Thyroid gland (tissue), 4 donors: ENCODE measurements around the gene CTR9. TPM values are rescaled to one million over a fixed set of nuclear protein-coding genes. Genes with fewer than 3 reads are reported as not detected.
"Not testable (repeated sequence)": the region's sequence is repeated elsewhere in the genome, so short reads cannot be mapped to it uniquely, and the experiment has no call there.

Experiments used
- DNase-seq, 2 donors: peaks; one replicate each; pipeline ENCODE4 v3.0.0-alpha.2; 2019
- H3K27ac ChIP-seq, 3 donors: fragments of 200-600 bp; sonication (generic); 1 replicate in 2 of 3; 2 replicates in 1 of 3; pipeline ENCODE4 v1.5.1; 2016 to 2019; ENCODE audit warnings: mild to moderate bottlenecking in 1 of 3, moderate library complexity in 1 of 3
- H3K27me3 ChIP-seq: fragments of 200-600 bp; sonication (generic); one replicate; pipeline ENCODE4 v1.5.1; 2019
- H3K36me3 ChIP-seq, 2 donors: fragments of 200-600 bp; sonication (generic); one replicate each; pipeline ENCODE4 v1.5.1; 2016 to 2019
- H3K4me1 ChIP-seq, 2 donors: fragments of 200-600 bp; sonication (generic); one replicate each; pipeline ENCODE4 v1.5.1; 2017 to 2019
- H3K4me3 ChIP-seq, 3 donors: fragments of 200-600 bp; sonication (generic); replicated peaks in 1 of 3; 1 replicate in 2 of 3; 2 replicates in 1 of 3; pipeline ENCODE4 v1.5.1; 2016; ENCODE audit warnings: mild to moderate bottlenecking in 1 of 3
- H3K9me3 ChIP-seq: fragments of 200-600 bp; sonication (generic); one replicate; pipeline ENCODE4 v1.5.1; 2017
- CTCF ChIP-seq, 6 experiments: fragments of 200-600 bp in 3 of 6; fragments of 450-650 bp in 3 of 6; sonication (generic) in 3 of 6; IDR thresholded peaks; one replicate each; pipeline ENCODE4 v1.5.1; 2016 to 2019; ENCODE audit warnings: antibody characterized with exemption in 6 of 6, mild to moderate bottlenecking in 2 of 6, inconsistent platforms in 1 of 6, moderate library complexity in 1 of 6
- POLR2A ChIP-seq, 2 donors: fragments of 450-650 bp; IDR thresholded peaks; one replicate each; pipeline ENCODE4 v1.6.1; 2017; ENCODE audit warnings: antibody characterized with exemption in 2 of 2, mild to moderate bottlenecking in 2 of 2, moderate library complexity in 1 of 2
- WGBS, 2 donors: methylation state at CpG; one replicate each; pipeline ENCODE4 v1.1.5; 2017; 5-methylcytosine and 5-hydroxymethylcytosine counted together
- intact Hi-C: fragments of 100-400 bp; cut with DNase I; formaldehyde crosslinking; loops from one replicate; pipeline ENCODE4 v1.15.1; 2023
- total RNA-seq, 4 donors: library from RNA; depleted of rRNA; stranded (reverse); fragments of >200 nt; gene quantifications; one replicate each; pipeline ENCODE4 v1.2.3, GENCODE V29; 2016

CTR9 gene
- total RNA-seq, 4 donors from 2014 or later, result 28.9 to 35.3 (median 31.7) TPM

GRCh38 chr11:10809373-10810160 lies 58.5 kb downstream of the CTR9 start:
- H3K9me3 ChIP-seq, result no peaks in the 10 kb centered on the region
- intact Hi-C loops, result loop anchor here (5.0 kb wide), 2 partner anchors 38 to 48 kb away; partner anchors contain the start of gene ZBED5
- peak overlapping the region; percentile 79 to 95 (median 93) for H3K27ac ChIP-seq
- H3K27me3 ChIP-seq, result no peaks in the 10 kb centered on the region
- H3K4me3 ChIP-seq, result peak overlapping the region; percentile 42 to 62 (median 44)
- 2% methylated on average over 18 to 29 of the region's 29 CpGs for WGBS, 2 donors
- TF ChIP-seq CTCF (IDR thresholded peaks at IDR 0.05) (no peak), POLR2A (IDR thresholded peaks at IDR 0.05) (no peak)
- H3K36me3 ChIP-seq, result peaks cover 24 to 26% of the 10 kb centered on the region in 2 donors
- DNase-seq, result no peak
- H3K4me1 ChIP-seq, result peaks cover 12 to 27% of the 10 kb centered on the region in 2 donors

- TF ChIP-seq CTCF (IDR thresholded peaks at IDR 0.05) (no peak), POLR2A (IDR thresholded peaks at IDR 0.05) (no peak)
- Histone ChIP-seq H3K27ac (no peak overlapping the region), H3K36me3 (no peaks in the 10 kb centered on the region), H3K9me3 (no peaks in the 10 kb centered on the region), H3K4me3 (no peak overlapping the region), H3K27me3 (no peaks in the 10 kb centered on the region), H3K4me1 (peaks cover 0 to 5% of the 10 kb centered on the region in 2 donors)
- intact Hi-C loops, result loop anchor here (5.0 kb wide), 1 partner anchor 33 kb away; no protein-coding TSS in a partner anchor
- DNase-seq, result no peak
These were observed 62.9 kb downstream of the CTR9 start for GRCh38 chr11:10813945-10814344.

- intact Hi-C loops, result no loop called here
- peaks cover 8 to 17% of the 10 kb centered on the region in 2 donors for H3K4me1 ChIP-seq
- TF ChIP-seq POLR2A (IDR thresholded peaks at IDR 0.05) (no peak), CTCF (IDR thresholded peaks at IDR 0.05) (no peak)
- no peak for DNase-seq
- no peaks in the 10 kb centered on the region for H3K9me3 ChIP-seq
- H3K27ac ChIP-seq, result peak overlapping the region in 1 of 3 donors; percentile 5
- WGBS, 2 donors, result 55 to 58% methylated on average over 1 of the region's 1 CpG
- H3K36me3 ChIP-seq, result no peaks in the 10 kb centered on the region
- no peaks in the 10 kb centered on the region for H3K27me3 ChIP-seq
- H3K4me3 ChIP-seq, result no peak overlapping the region
These were observed 67.5 kb downstream of the CTR9 start for GRCh38 chr11:10818594-10818993.

GRCh38 chr11:10822491-10822890 lies 71.4 kb downstream of the CTR9 start:
- WGBS, 2 donors, result 93 to 95% methylated on average over 3 of the region's 3 CpGs
- DNase-seq, H3K4me3 ChIP-seq, H3K9me3 ChIP-seq, intact Hi-C loops, H3K36me3 ChIP-seq, H3K27me3 ChIP-seq, H3K27ac ChIP-seq: not testable (repeated sequence)
- H3K4me1 ChIP-seq, result peaks cover 8 to 20% of the 10 kb centered on the region in 2 donors

GRCh38 chr11:10823152-10823579 lies 72.1 kb downstream of the CTR9 start:
- H3K4me3 ChIP-seq, result no peak overlapping the region
- H3K27me3 ChIP-seq, result no peaks in the 10 kb centered on the region
- TF ChIP-seq POLR2A (IDR thresholded peaks at IDR 0.05), result no peak
- H3K36me3 ChIP-seq, result no peaks in the 10 kb centered on the region
- 51 to 65% methylated on average over 2 of the region's 2 CpGs for WGBS, 2 donors
- H3K4me1 ChIP-seq, result peaks cover 8 to 16% of the 10 kb centered on the region in 2 donors
- DNase-seq, result no peak
- H3K27ac ChIP-seq, result peak overlapping the region in 2 of 3 donors; percentile 27 to 37
- intact Hi-C loops, result no loop called here
- no peaks in the 10 kb centered on the region for H3K9me3 ChIP-seq

GRCh38 chr11:10824888-10825287 lies 73.8 kb downstream of the CTR9 start:
- Histone ChIP-seq H3K4me3 (no peak overlapping the region), H3K4me1 (peaks cover 8 to 15% of the 10 kb centered on the region in 2 donors), H3K27me3 (no peaks in the 10 kb centered on the region), H3K36me3 (no peaks in the 10 kb centered on the region), H3K27ac (no peak overlapping the region), H3K9me3 (no peaks in the 10 kb centered on the region)
- intact Hi-C loops, result no loop called here
- DNase-seq, result no peak
- 82 to 92% methylated on average over 3 of the region's 3 CpGs for WGBS, 2 donors
- TF ChIP-seq CTCF (IDR thresholded peaks at IDR 0.05) (no peak), POLR2A (IDR thresholded peaks at IDR 0.05) (no peak)
